ENCODE results near the gene ZNF75A.

DNA sequence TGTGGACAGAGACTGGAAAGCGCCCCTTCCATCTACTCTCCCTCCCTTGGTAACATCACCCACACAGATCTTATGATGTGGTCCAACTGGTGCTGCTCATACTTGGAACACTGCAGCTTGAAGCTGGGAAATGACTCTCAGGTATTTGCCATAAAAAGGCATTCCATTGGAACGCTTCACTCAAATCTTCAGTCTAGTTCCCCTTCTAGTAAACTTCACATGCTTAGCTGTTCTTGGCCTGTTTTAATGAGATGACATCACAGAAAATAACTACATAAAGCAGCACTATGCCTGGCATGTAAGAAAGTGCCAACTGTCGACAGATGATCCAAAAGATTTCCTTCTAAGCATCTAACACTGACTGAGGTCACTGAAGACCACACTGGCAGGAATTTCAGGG, 12.7 kb upstream of the ZNF75A start:
- TF ChIP-seq, protein P1, sequence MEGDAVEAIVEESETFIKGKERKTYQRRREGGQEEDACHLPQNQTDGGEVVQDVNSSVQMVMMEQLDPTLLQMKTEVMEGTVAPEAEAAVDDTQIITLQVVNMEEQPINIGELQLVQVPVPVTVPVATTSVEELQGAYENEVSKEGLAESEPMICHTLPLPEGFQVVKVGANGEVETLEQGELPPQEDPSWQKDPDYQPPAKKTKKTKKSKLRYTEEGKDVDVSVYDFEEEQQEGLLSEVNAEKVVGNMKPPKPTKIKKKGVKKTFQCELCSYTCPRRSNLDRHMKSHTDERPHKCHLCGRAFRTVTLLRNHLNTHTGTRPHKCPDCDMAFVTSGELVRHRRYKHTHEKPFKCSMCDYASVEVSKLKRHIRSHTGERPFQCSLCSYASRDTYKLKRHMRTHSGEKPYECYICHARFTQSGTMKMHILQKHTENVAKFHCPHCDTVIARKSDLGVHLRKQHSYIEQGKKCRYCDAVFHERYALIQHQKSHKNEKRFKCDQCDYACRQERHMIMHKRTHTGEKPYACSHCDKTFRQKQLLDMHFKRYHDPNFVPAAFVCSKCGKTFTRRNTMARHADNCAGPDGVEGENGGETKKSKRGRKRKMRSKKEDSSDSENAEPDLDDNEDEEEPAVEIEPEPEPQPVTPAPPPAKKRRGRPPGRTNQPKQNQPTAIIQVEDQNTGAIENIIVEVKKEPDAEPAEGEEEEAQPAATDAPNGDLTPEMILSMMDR (optimal IDR thresholded peaks at IDR 0.05 in 1 of 3, IDR thresholded peaks at IDR 0.05 in 1 of 3, conservative IDR thresholded peaks at IDR 0.05 in 1 of 3; ENCODE audit: extremely low read depth in 1 of 3, insufficient read depth in 2 of 3, low read length in 3 of 3), result no peak
- TF ChIP-seq EZH2 (IDR thresholded peaks at IDR 0.05; ENCODE audit: low read length), result no peak

Data from keratinocyte (primary cell).